ENCODE data around the gene UBE2J2. TPM values are rescaled to one million over a fixed set of nuclear protein-coding genes. Genes with fewer than 3 reads are reported as not detected.

UBE2J2 gene
- total RNA-seq, 1 donor from 2014 or later: 25.2 TPM

GRCh38 chr1:1304331-1305299 lies 31.0 kb upstream of the UBE2J2 start:
- peaks cover 0 to under 1% of the 10 kb centered on the region in 2 donors for H3K36me3 ChIP-seq
- TF ChIP-seq, protein P1, sequence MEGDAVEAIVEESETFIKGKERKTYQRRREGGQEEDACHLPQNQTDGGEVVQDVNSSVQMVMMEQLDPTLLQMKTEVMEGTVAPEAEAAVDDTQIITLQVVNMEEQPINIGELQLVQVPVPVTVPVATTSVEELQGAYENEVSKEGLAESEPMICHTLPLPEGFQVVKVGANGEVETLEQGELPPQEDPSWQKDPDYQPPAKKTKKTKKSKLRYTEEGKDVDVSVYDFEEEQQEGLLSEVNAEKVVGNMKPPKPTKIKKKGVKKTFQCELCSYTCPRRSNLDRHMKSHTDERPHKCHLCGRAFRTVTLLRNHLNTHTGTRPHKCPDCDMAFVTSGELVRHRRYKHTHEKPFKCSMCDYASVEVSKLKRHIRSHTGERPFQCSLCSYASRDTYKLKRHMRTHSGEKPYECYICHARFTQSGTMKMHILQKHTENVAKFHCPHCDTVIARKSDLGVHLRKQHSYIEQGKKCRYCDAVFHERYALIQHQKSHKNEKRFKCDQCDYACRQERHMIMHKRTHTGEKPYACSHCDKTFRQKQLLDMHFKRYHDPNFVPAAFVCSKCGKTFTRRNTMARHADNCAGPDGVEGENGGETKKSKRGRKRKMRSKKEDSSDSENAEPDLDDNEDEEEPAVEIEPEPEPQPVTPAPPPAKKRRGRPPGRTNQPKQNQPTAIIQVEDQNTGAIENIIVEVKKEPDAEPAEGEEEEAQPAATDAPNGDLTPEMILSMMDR (IDR thresholded peaks at IDR 0.05): no peak
- H3K27ac ChIP-seq: peak overlapping the region in 1 of 2 donors; percentile 40
- intact Hi-C loops (cut with DNase I): loop anchor here (2.0 to 5.0 kb wide), 2 partner anchors 30 to 72 kb away; partner anchors contain the start of genes B3GALT6 and SDF4
- no peak for DNase-seq (ENCODE audit: low spot score in 2 of 2)
- peaks cover 25 to 37% of the 10 kb centered on the region in 2 donors for H3K4me1 ChIP-seq
- H3K9me3 ChIP-seq: no peaks in the 10 kb centered on the region
- H3K4me3 ChIP-seq: peak overlapping the region; percentile 37 to 94
- H3K27me3 ChIP-seq: no peaks in the 10 kb centered on the region

DNA sequence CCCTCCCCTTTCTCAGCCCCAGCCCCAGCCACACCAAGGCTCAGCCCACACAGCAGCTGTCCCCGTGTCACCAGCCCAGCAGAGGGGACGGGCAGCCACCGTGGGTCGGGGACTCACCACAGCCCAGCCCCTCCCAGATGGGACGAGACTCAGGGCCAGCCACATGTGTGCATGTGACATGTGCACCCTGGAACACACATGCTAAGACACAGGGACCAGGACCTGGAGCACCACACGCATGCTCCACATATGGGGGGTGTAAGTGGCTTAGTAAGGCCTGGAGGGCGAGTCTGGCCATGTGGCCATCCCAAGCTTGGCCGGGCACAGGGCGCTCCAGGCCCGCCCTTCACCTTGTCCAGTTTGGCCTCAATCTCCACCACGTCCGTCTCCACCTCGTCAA lies 30.1 kb upstream of the UBE2J2 start:
- peaks cover 25 to 29% of the 10 kb centered on the region in 2 donors for H3K4me1 ChIP-seq
- H3K27me3 ChIP-seq: no peaks in the 10 kb centered on the region
- H3K27ac ChIP-seq: no peak overlapping the region
- H3K4me3 ChIP-seq: no peak overlapping the region
- no peaks in the 10 kb centered on the region for H3K9me3 ChIP-seq
- intact Hi-C loops (cut with DNase I): loop anchor here (2.0 kb wide), 1 partner anchor 29 kb away; no protein-coding TSS in a partner anchor
- TF ChIP-seq, protein P1 (IDR thresholded peaks at IDR 0.05): no peak
- DNase-seq (ENCODE audit: low spot score in 2 of 2): no peak
- H3K36me3 ChIP-seq: no peaks in the 10 kb centered on the region

- intact Hi-C loops (cut with DNase I): no loop called here
- Histone ChIP-seq H3K36me3 (peaks cover 0 to under 1% of the 10 kb centered on the region in 2 donors), H3K4me3 (no peak overlapping the region), H3K4me1 (peaks cover 25 to 27% of the 10 kb centered on the region in 2 donors), H3K9me3 (no peaks in the 10 kb centered on the region), H3K27ac (no peak overlapping the region), H3K27me3 (no peaks in the 10 kb centered on the region)
- TF ChIP-seq, protein P1 (IDR thresholded peaks at IDR 0.05): no peak
- DNase-seq (ENCODE audit: low spot score in 2 of 2): no peak
These were observed 29.4 kb upstream of the UBE2J2 start for GRCh38 chr1:1302951-1303509.

- no peak for DNase-seq (ENCODE audit: low spot score in 2 of 2)
- H3K4me1 ChIP-seq: peaks cover 23% of the 10 kb centered on the region in 2 donors
- H3K36me3 ChIP-seq: peaks cover 4 to 5% of the 10 kb centered on the region in 2 donors
- no peaks in the 10 kb centered on the region for H3K9me3 ChIP-seq
- H3K27ac ChIP-seq: no peak overlapping the region
- TF ChIP-seq, protein P1 (IDR thresholded peaks at IDR 0.05): peak in 2 of 3 experiments; percentile 15 to 18
- H3K4me3 ChIP-seq: no peak overlapping the region
- H3K27me3 ChIP-seq: no peaks in the 10 kb centered on the region
- intact Hi-C loops (cut with DNase I): no loop called here
These were observed 28.4 kb upstream of the UBE2J2 start for GRCh38 chr1:1302006-1302430.

DNA sequence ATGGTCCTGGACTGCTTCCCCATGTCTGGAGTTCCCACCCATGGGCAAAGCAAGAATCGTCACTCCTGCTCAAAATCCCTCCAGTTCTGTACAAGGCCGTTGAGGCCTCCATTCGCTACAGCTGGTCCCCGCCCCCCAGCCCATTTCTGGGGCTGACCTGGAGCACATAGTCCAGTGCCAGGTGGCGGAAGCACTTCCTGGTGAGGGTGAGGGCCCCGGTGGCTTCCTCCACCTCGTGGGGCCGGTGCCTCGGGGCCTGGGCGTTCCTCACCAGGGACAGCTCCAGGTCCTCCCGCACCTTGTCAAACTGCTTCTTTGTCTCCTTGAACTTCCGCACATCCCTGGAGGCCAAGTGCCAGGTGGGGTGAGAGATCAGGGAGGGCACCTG lies 26.7 kb upstream of the UBE2J2 start:
- Histone ChIP-seq H3K27ac (no peak overlapping the region), H3K4me1 (peaks cover 7 to 9% of the 10 kb centered on the region in 2 donors), H3K4me3 (no peak overlapping the region), H3K36me3 (peaks cover 4 to 21% of the 10 kb centered on the region in 2 donors), H3K9me3 (no peaks in the 10 kb centered on the region), H3K27me3 (no peaks in the 10 kb centered on the region)
- TF ChIP-seq, protein P1 (IDR thresholded peaks at IDR 0.05): no peak
- intact Hi-C loops (cut with DNase I): no loop called here
- DNase-seq (ENCODE audit: low spot score in 2 of 2): no peak
